ENCODE results near the gene FTCD. TPM values are rescaled to one million over a fixed set of nuclear protein-coding genes. Genes with fewer than 3 reads are reported as not detected.

FTCD gene
- total RNA-seq, 1 donor from 2014 or later = 1.8 TPM

DNA sequence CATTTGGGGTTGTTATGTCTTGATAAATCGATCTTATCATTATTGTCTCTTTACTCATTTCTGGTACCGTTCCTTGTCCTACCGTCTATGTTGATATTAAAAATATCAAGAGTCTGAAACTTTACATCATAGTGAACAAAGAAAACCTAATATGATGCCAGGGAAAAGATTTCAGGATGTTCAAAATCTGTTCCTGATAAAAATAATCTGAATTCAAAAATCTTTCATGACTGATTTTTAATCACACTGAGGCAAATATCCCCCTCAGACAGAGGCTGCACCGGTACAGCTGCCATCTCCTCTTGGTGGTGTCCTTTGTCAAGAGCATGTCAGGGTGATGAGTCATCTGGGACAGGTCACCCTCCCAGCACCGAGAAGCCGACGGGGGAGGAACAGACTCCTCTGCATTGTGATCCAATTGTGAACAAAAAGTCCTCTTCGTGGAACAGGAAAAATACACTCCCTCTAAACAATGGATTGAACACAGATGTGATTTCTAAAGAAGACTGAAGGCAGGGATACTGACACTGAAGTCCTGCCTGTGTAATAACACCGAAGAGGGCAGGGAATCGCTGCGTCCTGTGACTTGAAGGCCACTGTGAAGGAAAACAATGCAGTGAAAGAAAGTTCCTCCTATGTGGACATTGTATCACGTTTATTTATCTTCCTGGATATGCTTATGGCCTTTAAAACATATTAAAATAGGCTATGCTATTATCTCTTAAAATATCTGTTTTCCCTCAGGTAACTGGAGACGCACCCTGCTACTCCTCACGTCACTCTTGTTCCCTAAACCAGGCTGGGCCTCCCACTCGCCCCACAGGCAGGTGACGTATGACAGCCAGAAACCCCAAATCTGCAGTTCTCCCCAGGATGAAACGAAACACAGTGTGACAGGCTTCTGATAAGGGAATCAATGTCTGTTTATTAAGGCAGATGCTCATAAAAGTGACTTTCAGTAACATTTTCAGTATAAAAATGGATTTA, 33.1 kb upstream of the FTCD start:
- peak overlapping the region; percentile 58 for H3K4me3 Mint-ChIP-seq
- peak overlapping the region; percentile 85 for H3K27ac Mint-ChIP-seq (ENCODE audit: unreplicated experiment)
- no peaks in the 10 kb centered on the region for H3K9me3 Mint-ChIP-seq
- peaks cover 60% of the 10 kb centered on the region for H3K4me1 Mint-ChIP-seq
- H3K27me3 Mint-ChIP-seq (ENCODE audit: low read depth) = no peaks in the 10 kb centered on the region
- no peak for DNase-seq (ENCODE audit: low read depth, low spot score)
- peaks cover 17% of the 10 kb centered on the region for H3K36me3 Mint-ChIP-seq (ENCODE audit: low read depth)
- TF ChIP-seq, protein P1, sequence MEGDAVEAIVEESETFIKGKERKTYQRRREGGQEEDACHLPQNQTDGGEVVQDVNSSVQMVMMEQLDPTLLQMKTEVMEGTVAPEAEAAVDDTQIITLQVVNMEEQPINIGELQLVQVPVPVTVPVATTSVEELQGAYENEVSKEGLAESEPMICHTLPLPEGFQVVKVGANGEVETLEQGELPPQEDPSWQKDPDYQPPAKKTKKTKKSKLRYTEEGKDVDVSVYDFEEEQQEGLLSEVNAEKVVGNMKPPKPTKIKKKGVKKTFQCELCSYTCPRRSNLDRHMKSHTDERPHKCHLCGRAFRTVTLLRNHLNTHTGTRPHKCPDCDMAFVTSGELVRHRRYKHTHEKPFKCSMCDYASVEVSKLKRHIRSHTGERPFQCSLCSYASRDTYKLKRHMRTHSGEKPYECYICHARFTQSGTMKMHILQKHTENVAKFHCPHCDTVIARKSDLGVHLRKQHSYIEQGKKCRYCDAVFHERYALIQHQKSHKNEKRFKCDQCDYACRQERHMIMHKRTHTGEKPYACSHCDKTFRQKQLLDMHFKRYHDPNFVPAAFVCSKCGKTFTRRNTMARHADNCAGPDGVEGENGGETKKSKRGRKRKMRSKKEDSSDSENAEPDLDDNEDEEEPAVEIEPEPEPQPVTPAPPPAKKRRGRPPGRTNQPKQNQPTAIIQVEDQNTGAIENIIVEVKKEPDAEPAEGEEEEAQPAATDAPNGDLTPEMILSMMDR (conservative IDR thresholded peaks at IDR 0.05) = no peak

DNA sequence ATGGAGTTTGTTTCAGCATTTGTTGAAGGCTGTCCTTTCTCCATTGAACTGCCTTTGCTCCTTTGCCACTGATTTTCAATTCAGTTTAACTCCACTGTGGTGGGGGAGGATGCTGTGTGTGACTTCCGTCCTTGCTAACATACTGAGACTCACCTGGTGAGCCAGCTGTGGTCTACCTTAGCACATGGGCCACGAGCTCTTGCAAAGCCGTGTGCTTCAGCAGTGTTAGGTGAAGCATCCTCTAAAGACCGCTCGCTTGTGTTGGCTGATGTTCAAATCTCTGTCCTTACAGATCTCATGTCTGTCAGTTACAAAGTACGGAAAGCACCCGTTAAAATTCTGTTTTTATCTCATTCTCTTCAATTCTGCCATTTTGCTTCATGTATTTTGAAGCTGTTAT, 32.4 kb upstream of the FTCD start:
- Mint-ChIP-seq H3K27me3 (ENCODE audit: low read depth) (no peaks in the 10 kb centered on the region), H3K36me3 (ENCODE audit: low read depth) (peaks cover 15% of the 10 kb centered on the region), H3K4me3 (peak overlapping the region; percentile 58), H3K27ac (ENCODE audit: unreplicated experiment) (peak overlapping the region; percentile 85), H3K9me3 (no peaks in the 10 kb centered on the region), H3K4me1 (peaks cover 60% of the 10 kb centered on the region)
- TF ChIP-seq, protein P1 (conservative IDR thresholded peaks at IDR 0.05) = no peak
- DNase-seq (ENCODE audit: low read depth, low spot score) = no peak

- no peak overlapping the region for H3K27ac Mint-ChIP-seq (ENCODE audit: unreplicated experiment)
- H3K27me3 Mint-ChIP-seq (ENCODE audit: low read depth) = no peaks in the 10 kb centered on the region
- peaks cover 60% of the 10 kb centered on the region for H3K4me1 Mint-ChIP-seq
Measured at GRCh38 chr21:46187261-46187660, 31.9 kb upstream of the FTCD start.

GRCh38 chr21:46185716-46186115, 30.3 kb upstream of the FTCD start:
- H3K9me3 Mint-ChIP-seq = no peaks in the 10 kb centered on the region
- H3K27me3 Mint-ChIP-seq (ENCODE audit: low read depth) = no peaks in the 10 kb centered on the region
- peaks cover 10% of the 10 kb centered on the region for H3K36me3 Mint-ChIP-seq (ENCODE audit: low read depth)
- H3K27ac Mint-ChIP-seq (ENCODE audit: unreplicated experiment) = no peak overlapping the region
- peak overlapping the region; percentile 90 for H3K4me3 Mint-ChIP-seq
- TF ChIP-seq, protein P1 (conservative IDR thresholded peaks at IDR 0.05) = no peak
- H3K4me1 Mint-ChIP-seq = peaks cover 51% of the 10 kb centered on the region
- no peak for DNase-seq (ENCODE audit: low read depth, low spot score)

More at GRCh38 chr21:46187261-46187660, 31.9 kb upstream of the FTCD start:
- Mint-ChIP-seq H3K36me3 (ENCODE audit: low read depth) (peaks cover 15% of the 10 kb centered on the region), H3K4me3 (peak overlapping the region; percentile 58), H3K9me3 (no peaks in the 10 kb centered on the region)
- TF ChIP-seq, protein P1 (conservative IDR thresholded peaks at IDR 0.05) = no peak
- no peak for DNase-seq (ENCODE audit: low read depth, low spot score)

GRCh38 chr21:46184625-46185555, 29.5 kb upstream of the FTCD start:
- no peaks in the 10 kb centered on the region for H3K9me3 Mint-ChIP-seq
- H3K27me3 Mint-ChIP-seq (ENCODE audit: low read depth) = no peaks in the 10 kb centered on the region
- TF ChIP-seq, protein P1 (conservative IDR thresholded peaks at IDR 0.05) = no peak
- H3K4me3 Mint-ChIP-seq = peak overlapping the region; percentile 90
- peak overlapping the region; percentile 96 for H3K27ac Mint-ChIP-seq (ENCODE audit: unreplicated experiment)
- H3K36me3 Mint-ChIP-seq (ENCODE audit: low read depth) = peaks cover 10% of the 10 kb centered on the region
- H3K4me1 Mint-ChIP-seq = peaks cover 44% of the 10 kb centered on the region
- DNase-seq (ENCODE audit: low read depth, low spot score) = peak; percentile 64
